HL-60 (cell line): ENCODE data around the gene KATNB1.

ENCODE experiments used
- DNase-seq, 2 experiments: peaks; one replicate each; pipeline ENCODE4 v3.0.0-alpha.2; 2010 to 2020; ENCODE audit warnings: low read depth in 1 of 2, low spot score in 1 of 2
- H3K27ac ChIP-seq: fragments of 250-450 bp; sonication (Bioruptor Pico); replicated peaks from 2 replicates; pipeline ENCODE4 v1.5.1; 2020; ENCODE audit warnings: mild to moderate bottlenecking, moderate library complexity
- H3K27me3 ChIP-seq: fragments of 250-450 bp; sonication (Bioruptor Pico); 2 replicates; pipeline ENCODE4 v1.5.1; 2021; ENCODE audit warnings: mild to moderate bottlenecking, moderate library complexity; ENCODE audit not compliant: insufficient read depth, poor library complexity, severe bottlenecking
- H3K4me3 ChIP-seq: replicated peaks from 2 replicates; pipeline ENCODE4 v1.5.1; 2011; ENCODE audit warnings: mild to moderate bottlenecking, control low read depth, low read length; ENCODE audit not compliant: insufficient read depth
- CTCF ChIP-seq: IDR thresholded peaks from one replicate; pipeline ENCODE4 v1.5.1; 2011; ENCODE audit warnings: low read length, control low read depth, inconsistent platforms; ENCODE audit not compliant: insufficient read depth
- GABPA ChIP-seq: IDR thresholded peaks from 2 replicates; pipeline ENCODE4 v1.6.1; 2012; ENCODE audit warnings: low read depth
- POLR2AphosphoS5 ChIP-seq: IDR thresholded peaks from 2 replicates; pipeline ENCODE4 v1.6.1; 2012; ENCODE audit warnings: low read depth
- REST ChIP-seq: IDR thresholded peaks from 2 replicates; pipeline ENCODE4 v1.6.1; 2012; ENCODE audit warnings: low read depth; ENCODE audit not compliant: insufficient replicate concordance
- SPI1 ChIP-seq: IDR thresholded peaks from 2 replicates; pipeline ENCODE4 v1.6.1; 2012; ENCODE audit warnings: low read depth, mild to moderate bottlenecking, borderline replicate concordance

The KATNB1 gene

DNA sequence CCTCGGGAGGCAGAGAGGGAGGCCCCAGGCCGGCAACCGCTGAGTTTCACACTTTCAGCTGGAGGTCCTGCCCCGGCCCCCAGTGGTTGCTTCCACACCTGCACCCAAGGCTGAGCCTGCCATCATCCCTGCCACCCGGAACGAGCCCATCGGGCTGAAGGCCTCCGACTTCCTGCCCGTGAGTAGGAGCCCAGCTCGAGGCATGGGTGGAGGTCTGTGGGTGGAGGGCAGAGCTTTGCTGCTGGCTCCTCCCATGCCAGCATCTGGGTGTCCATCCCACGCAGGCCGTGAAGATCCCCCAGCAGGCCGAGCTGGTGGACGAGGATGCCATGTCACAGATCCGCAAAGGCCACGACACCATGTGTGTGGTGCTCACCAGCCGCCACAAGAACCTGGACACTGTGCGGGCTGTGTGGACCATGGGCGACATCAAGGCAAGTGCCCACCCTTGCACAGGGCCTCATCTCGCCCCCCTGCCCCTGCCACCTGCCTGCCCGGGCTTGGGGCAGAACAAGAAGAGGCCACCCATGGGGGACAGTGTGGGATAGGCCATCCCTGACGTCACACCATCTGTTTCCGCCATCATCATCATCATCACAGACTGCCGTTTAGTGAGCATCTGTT lies 19.6 kb downstream of the KATNB1 start:
- H3K27me3 ChIP-seq = no peaks in the 10 kb centered on the region
- no peak for DNase-seq
- TF ChIP-seq SPI1 (no peak), CTCF (no peak), REST (no peak), GABPA (no peak), POLR2AphosphoS5 (no peak)
- no peak overlapping the region for H3K4me3 ChIP-seq
- no peak overlapping the region for H3K27ac ChIP-seq

GRCh38 chr16:57755726-57756423 lies 20.3 kb downstream of the KATNB1 start:
- H3K4me3 ChIP-seq = no peak overlapping the region
- no peak for DNase-seq
- H3K27me3 ChIP-seq = no peaks in the 10 kb centered on the region
- TF ChIP-seq CTCF (no peak), SPI1 (no peak), POLR2AphosphoS5 (no peak), GABPA (no peak), REST (no peak)
- H3K27ac ChIP-seq = no peak overlapping the region

- TF ChIP-seq POLR2AphosphoS5 (no peak), SPI1 (no peak), CTCF (no peak), REST (no peak), GABPA (no peak)
- H3K27me3 ChIP-seq = no peaks in the 10 kb centered on the region
- H3K27ac ChIP-seq = no peak overlapping the region
- H3K4me3 ChIP-seq = no peak overlapping the region
- DNase-seq = no peak
Observed at GRCh38 chr16:57756424-57757325, 21.1 kb downstream of the KATNB1 start.
